MCF 10A (cell line): Measurements from ENCODE around the gene RRAD. TPM values are rescaled to one million over a fixed set of nuclear protein-coding genes. Genes with fewer than 3 reads are reported as not detected.
"Not testable (repeated sequence)": the region's sequence is repeated elsewhere in the genome, so short reads cannot be mapped to it uniquely, and the experiment has no call there.

Experiments
- BruUV-seq: library from RNA; stranded (reverse); fragments of 400-500 nt; replicated peaks from 2 replicates; lab custom pipeline; 2021; lab: Mats Ljungman, UMichigan
- CTCF ChIA-PET: fragments of 300-600 bp; sonication (Branson Sonifier 250); formaldehyde crosslinking; extraction: SDS; loops from one replicate; lab custom pipeline; 2021; ENCODE audit warnings: antibody characterized with exemption, inconsistent platforms; lab: Yijun Ruan, JAX
- POLR2A ChIA-PET: fragments of 300-600, 350-650 bp; sonication (Branson Sonifier 250); formaldehyde crosslinking; extraction: SDS; loops from one replicate; lab custom pipeline; 2020; ENCODE audit warnings: antibody characterized with exemption, inconsistent platforms; lab: Yijun Ruan, JAX
- DNase-seq: peaks from one replicate; pipeline ENCODE4 v3.0.0-alpha.2; 2018; ENCODE audit not compliant: unreplicated experiment
- H3K27ac Mint-ChIP-seq: one replicate; pipeline ENCODE4 v1.8.0; 2022; ENCODE audit warnings: mild to moderate bottlenecking, low read depth, mixed read lengths; ENCODE audit not compliant: unreplicated experiment
- H3K27me3 Mint-ChIP-seq: one replicate; pipeline ENCODE4 v1.8.0; 2022; ENCODE audit warnings: mixed read lengths; ENCODE audit not compliant: insufficient read depth, unreplicated experiment
- H3K36me3 Mint-ChIP-seq: one replicate; pipeline ENCODE4 v1.8.0; 2022; ENCODE audit warnings: mild to moderate bottlenecking, moderate library complexity, mixed read lengths; ENCODE audit not compliant: insufficient read depth, unreplicated experiment
- H3K4me1 Mint-ChIP-seq: one replicate; pipeline ENCODE4 v1.8.0; 2022; ENCODE audit warnings: mixed read lengths; ENCODE audit not compliant: insufficient read depth, unreplicated experiment
- H3K4me3 Mint-ChIP-seq: one replicate; pipeline ENCODE4 v1.8.0; 2022; ENCODE audit warnings: mild to moderate bottlenecking, moderate library complexity, mixed read lengths; ENCODE audit not compliant: unreplicated experiment
- H3K9me3 Mint-ChIP-seq: one replicate; pipeline ENCODE4 v1.8.0; 2022; ENCODE audit warnings: mixed read lengths; ENCODE audit not compliant: unreplicated experiment
- CTCF ChIP-seq: fragments of 200-600 bp; IDR thresholded peaks from one replicate; pipeline ENCODE4 v1.8.0; 2022; ENCODE audit warnings: antibody characterized with exemption, mild to moderate bottlenecking; ENCODE audit not compliant: unreplicated experiment
- intact Hi-C: fragments of 100-400 bp; cut with micrococcal nuclease; formaldehyde crosslinking; loops from 2 replicates; pipeline ENCODE4 v1.14.1; 2022
- total RNA-seq: library from RNA; stranded (reverse); gene quantifications from 2 replicates; pipeline ENCODE4 v1.2.3, GENCODE V29; 2022

RRAD gene
- total RNA-seq, 1 experiment from 2014 or later, result not detected

GRCh38 chr16:66899310-66899944 is 25.9 kb downstream of the RRAD start:
- POLR2A ChIA-PET, result interaction anchor here (0.5 to 6.6 kb wide), 7 partner anchors 11 to 958 kb away, joined by 3 to 48 read pairs (median 4); partner anchors contain the start of genes CIAO2B and PDP2
- CTCF ChIA-PET, result interaction anchor here (0.6 to 1.2 kb wide), 2 partner anchors 249 to 270 kb away, joined by 3 to 4 read pairs; no protein-coding TSS in a partner anchor
- no TSS peak for BruUV-seq
- peaks cover 36% of the 10 kb centered on the region for H3K4me1 Mint-ChIP-seq
- no peak for DNase-seq
- H3K36me3 Mint-ChIP-seq, result peaks cover 6% of the 10 kb centered on the region
- intact Hi-C loops, result loop anchor here (5.0 kb wide), 1 partner anchor 283 kb away; the partner anchor contains the start of gene MATCAP1
- H3K27ac Mint-ChIP-seq, result peak overlapping the region; percentile 25
- no peak for TF ChIP-seq CTCF
- H3K9me3 Mint-ChIP-seq, result no peaks in the 10 kb centered on the region
- no peaks in the 10 kb centered on the region for H3K27me3 Mint-ChIP-seq
- H3K4me3 Mint-ChIP-seq, result no peak overlapping the region

- H3K27ac Mint-ChIP-seq, result no peak overlapping the region
Observed at GRCh38 chr16:66898933-66899309, 26.4 kb downstream of the RRAD start.

GRCh38 chr16:66898207-66898606 is 27.1 kb downstream of the RRAD start:
- CTCF ChIA-PET, result interaction anchor here (0.6 to 7.1 kb wide), 6 partner anchors 10 to 59 kb away, joined by 3 to 62 read pairs (median 4); partner anchors contain the start of gene RRAD
- H3K27me3 Mint-ChIP-seq, result no peaks in the 10 kb centered on the region
- intact Hi-C loops, result loop anchor here (5.0 kb wide), 1 partner anchor 284 kb away; the partner anchor contains the start of gene MATCAP1

More at GRCh38 chr16:66898933-66899309, 26.4 kb downstream of the RRAD start:
- peaks cover 36% of the 10 kb centered on the region for H3K4me1 Mint-ChIP-seq
- H3K36me3 Mint-ChIP-seq, result peaks cover 6% of the 10 kb centered on the region
- no peaks in the 10 kb centered on the region for H3K9me3 Mint-ChIP-seq
- intact Hi-C loops, result loop anchor here (5.0 kb wide), 1 partner anchor 283 kb away; the partner anchor contains the start of gene MATCAP1
- no peak for TF ChIP-seq CTCF
- ChIA-PET POLR2A (interaction anchor here (0.9 to 6.6 kb wide), 5 partner anchors 18 to 38 kb away, joined by 3 to 48 read pairs (median 4); partner anchors contain the start of genes CIAO2B and PDP2), CTCF (interaction anchor here (0.8 to 7.1 kb wide), 3 partner anchors 11 to 33 kb away, joined by 3 to 62 read pairs (median 3); partner anchors contain the start of gene RRAD)
- no peaks in the 10 kb centered on the region for H3K27me3 Mint-ChIP-seq
- no TSS peak for BruUV-seq
- no peak for DNase-seq
- H3K4me3 Mint-ChIP-seq, result no peak overlapping the region

GRCh38 chr16:66896682-66897081 is 28.7 kb downstream of the RRAD start:
- not testable (repeated sequence) for H3K9me3 Mint-ChIP-seq, H3K36me3 Mint-ChIP-seq, BruUV-seq, H3K27me3 Mint-ChIP-seq, DNase-seq
- CTCF ChIA-PET, result interaction anchor here (0.6 to 7.1 kb wide), 14 partner anchors 9 to 214 kb away, joined by 3 to 66 read pairs (median 22); partner anchors contain the start of genes CDH16, CIAO2B, PDP2 and RRAD
- Mint-ChIP-seq H3K27ac (peak overlapping the region; percentile 92), H3K4me3 (peak overlapping the region; percentile 39), H3K4me1 (peaks cover 36% of the 10 kb centered on the region)
- POLR2A ChIA-PET, result interaction anchor here (0.6 to 6.6 kb wide), 11 partner anchors 15 to 279 kb away, joined by 3 to 48 read pairs (median 5); partner anchors contain the start of genes CES2, CIAO2B and PDP2
- intact Hi-C loops, result loop anchor here (5.0 kb wide), 1 partner anchor 286 kb away; the partner anchor contains the start of gene MATCAP1

More at GRCh38 chr16:66898207-66898606, 27.1 kb downstream of the RRAD start:
- Mint-ChIP-seq H3K36me3 (peaks cover 6% of the 10 kb centered on the region), H3K27ac (no peak overlapping the region), H3K4me3 (no peak overlapping the region), H3K9me3 (no peaks in the 10 kb centered on the region), H3K4me1 (peaks cover 36% of the 10 kb centered on the region)
- no TSS peak for BruUV-seq
- no peak for DNase-seq
- POLR2A ChIA-PET, result interaction anchor here (0.9 to 6.6 kb wide), 5 partner anchors 17 to 38 kb away, joined by 3 to 48 read pairs (median 4); partner anchors contain the start of genes CIAO2B and PDP2
- no peak for TF ChIP-seq CTCF
